NOMO-1 (cell line): ENCODE data around the gene PRRT1B.

Source experiments
- DNase-seq, 2 experiments: peaks; one replicate each; lab custom pipeline; 2025; ENCODE audit not compliant: unreplicated experiment in 2 of 2; lab: John Stamatoyannopoulos, UW

PRRT1B gene

DNA sequence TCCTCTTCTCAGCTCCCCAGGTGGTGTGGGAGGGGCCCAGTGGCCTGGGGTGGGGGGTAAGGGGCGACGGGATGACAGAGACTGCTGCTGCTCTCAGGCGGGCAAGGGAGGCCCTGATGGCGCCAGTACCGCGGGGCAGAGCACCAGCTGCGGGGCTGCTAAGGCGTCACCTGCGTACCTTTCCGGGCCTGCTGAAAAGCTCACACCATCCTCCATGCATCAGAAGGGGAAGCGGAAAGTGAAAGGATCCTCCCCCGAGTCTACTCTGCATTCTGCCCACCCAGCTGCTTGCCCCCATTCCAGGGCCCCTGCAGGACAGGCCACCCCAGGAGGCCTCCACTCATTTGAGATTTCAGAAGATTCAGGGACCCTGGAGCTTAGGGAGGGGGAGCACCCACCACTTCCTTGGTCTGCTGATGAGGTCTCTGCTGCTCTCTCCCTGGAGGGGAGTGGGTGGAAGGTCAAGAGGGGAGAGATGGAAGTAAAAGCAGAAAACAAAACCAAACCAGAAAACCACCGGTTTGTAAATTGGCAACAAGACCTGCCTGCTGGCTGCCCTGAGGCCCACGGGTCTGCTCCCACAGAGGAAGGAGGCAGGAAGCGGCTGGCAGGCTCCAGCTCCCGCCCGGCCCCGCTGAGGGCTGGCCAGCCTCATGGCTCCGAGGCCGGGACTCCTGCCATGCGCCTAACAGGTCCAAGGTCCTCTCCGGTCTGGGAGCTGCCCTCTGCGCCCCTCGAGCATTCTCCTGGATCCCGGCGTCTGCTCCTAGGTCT is 33.6 kb downstream of the PRRT1B start:
- no peak for DNase-seq

DNA sequence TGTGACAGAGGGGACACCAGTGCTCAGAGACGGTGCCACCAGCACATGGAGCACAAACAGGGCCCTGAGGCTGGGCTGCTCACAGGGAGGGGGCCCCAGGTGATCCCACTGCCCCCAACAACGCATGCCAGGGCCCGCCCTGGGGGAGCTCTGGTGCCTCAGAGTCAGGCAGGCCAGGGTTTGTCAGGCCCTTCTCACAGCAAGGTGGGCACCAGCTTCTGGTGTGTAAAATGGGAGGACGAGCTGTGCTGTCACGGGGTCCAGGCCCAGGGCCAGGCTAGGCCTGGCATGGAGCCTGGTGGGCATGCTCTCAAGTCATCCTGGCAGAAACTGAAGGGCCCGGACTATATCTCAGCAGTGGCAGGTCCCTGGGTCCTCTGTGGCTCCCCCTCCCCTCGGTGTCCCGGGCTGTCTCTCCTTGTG is 34.5 kb downstream of the PRRT1B start:
- no peak for DNase-seq

DNA sequence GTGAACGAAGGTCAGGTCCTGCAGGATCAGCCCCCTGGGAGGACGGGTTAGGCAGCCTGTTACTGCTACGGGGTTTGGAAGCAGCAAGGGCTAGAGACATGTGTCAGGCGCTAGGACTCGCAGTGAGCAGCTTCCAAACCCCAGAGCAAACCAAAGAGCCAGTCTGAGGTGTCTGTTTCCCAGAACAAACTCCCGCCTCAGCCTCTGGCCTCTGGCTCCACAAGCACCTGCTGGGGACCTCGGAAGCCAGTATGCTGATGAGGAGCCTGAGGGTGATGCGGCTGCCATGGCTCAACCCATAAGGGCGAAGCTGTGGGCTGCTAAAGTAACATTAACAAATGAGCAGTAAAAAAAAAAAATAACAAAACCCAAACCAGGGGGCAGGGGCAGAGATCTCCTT is 35.0 kb downstream of the PRRT1B start:
- DNase-seq, result no peak

DNA sequence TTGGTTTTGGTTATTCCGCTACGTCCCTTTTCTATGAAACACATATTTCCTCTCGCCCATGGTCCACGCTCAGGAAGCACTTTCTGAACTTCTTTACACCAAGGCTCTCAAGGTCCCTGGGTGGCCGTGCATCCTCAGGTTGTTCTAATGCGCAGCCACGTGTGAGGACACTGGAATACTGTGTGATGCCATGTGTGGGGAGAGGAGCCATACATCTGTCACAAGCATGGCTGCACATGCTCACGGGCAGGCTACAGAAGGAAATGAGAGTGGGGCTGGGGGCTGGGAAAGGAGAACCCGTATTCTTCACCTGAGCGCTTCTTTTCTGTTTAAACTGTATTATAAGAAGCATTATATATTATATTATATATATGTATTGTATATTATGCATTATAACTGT is 36.7 kb downstream of the PRRT1B start:
- DNase-seq, result no peak

DNA sequence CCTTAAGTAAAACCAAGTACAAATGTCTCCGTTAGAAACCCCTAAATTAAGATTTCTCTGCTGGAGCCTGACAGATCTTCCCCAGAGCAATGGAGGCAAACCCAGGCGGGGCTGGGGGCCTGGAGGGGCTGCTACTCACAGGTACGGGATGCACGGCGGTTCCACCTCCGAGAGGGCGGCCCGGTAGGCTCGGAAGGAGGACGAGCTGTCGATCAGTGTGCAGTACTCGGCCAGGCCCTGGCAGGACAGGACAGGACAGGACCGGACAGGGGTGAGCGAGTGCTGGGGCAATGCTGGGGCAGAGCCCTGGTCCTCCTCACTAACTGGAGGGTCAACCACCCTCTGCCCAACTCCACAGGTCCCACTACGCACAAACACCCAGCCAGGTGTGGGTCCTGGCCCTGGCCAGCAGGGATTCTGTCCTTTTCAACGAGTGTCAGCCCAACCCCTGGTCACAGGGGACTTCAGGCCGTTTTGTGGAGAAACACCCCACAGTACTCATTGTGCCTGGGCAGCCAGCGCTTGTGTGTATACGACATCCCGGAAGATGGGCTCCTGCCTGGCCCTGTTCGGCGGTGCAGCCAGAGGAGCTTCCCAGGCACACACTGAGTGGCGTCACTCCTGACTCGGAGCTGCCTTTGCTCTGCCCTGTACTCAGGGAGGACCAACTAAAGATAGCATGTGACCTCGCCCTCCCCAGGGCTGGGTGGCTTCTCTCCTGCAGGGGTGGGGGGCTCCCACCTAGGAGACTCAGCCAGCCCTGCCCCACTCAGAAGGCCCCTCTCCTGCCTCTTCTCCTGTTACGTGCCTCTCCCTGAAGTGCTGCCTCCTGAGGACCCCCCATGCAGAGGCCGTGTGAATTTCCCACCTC is 37.4 kb downstream of the PRRT1B start:
- no peak for DNase-seq

DNA sequence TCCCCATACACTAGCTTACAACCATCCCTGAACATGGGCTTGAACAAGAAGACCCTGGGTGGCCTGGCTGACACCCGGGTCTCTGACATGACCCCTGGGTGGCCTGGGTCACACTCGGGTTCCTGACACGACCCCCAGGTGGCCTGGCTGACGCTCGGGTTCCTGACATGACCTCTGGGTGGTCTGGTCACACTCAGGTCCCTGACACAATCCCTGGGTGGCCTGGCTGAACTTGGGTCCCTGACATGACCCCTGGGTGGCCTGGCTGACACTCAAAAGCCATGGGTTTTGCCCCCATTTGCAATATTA is 38.0 kb downstream of the PRRT1B start:
- no peak for DNase-seq

DNA sequence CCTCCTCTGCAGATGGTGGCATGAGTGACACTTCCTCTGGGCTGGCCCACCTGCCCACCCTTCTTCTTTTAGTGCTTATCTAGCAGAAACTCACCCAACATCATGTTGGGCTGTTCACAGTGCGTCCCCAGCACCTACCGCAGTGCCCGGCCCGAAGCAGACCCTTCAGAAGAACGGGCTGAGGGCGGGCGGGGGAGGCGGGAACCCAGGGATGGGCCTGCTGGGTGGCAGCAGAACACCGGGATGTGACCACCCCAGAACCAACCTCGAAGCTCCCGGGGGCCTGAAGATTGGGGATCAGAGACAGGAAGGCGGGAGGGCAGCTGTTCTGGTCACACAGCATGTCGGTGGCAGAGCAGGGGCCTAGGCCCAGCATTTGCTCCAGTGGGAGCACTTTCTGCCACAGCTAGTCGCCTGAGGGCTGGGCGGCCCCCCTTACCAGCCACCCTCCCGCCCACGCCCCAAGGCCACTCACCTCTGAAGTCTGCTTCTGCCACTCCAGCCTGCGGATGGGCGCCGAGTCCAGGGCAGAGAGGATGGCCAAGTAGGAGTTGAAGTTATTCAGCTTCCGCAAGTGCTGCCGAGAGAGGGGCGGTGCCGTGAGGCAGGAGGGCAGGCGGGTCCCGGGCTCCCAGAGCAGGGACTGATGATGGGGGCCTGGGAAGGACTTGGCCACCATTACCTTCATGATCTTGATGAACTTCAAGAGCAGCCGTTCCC is 38.7 kb downstream of the PRRT1B start:
- no peak for DNase-seq

DNA sequence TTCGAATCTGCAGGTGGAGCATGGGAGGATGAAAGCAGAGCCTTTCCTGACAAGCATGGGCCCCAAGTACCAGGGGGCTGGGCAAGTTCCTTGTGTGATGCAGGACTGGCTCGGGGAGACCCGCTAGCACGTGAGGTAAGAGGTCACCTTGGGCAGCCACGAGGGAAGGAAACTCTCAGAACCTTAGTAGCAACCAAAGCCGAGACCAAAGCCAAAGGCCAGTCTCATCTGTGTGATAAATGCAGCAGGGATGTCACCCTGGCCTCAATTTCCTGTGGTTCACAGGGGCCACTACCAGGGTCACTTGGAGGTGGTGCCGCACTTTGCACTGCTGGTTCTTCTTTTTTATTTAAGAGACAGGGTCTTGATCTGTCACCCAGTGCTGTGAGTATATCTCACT is 39.5 kb downstream of the PRRT1B start:
- peak; percentile 14 to 45 for DNase-seq

DNA sequence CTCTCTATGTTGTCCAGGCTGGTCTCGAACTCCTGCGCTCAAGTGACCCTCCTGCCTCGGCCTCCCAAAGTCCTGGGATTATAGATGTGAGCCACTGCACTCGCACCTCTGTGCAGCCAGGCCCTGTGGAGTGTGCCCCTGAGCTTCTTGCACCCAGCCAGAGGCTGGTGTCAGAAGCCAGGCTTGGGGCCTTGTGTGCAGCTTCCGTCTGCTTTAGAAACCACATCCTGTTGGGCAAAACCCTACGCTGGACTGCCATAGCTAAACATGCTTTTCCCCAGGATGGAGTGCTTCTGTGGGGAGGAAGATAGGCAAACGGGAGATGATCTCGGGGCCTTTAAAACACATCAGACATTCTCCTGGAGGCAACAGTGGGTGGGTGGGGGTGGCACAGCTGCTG is 40.1 kb downstream of the PRRT1B start:
- DNase-seq, result peak; percentile 79 to 89

DNA sequence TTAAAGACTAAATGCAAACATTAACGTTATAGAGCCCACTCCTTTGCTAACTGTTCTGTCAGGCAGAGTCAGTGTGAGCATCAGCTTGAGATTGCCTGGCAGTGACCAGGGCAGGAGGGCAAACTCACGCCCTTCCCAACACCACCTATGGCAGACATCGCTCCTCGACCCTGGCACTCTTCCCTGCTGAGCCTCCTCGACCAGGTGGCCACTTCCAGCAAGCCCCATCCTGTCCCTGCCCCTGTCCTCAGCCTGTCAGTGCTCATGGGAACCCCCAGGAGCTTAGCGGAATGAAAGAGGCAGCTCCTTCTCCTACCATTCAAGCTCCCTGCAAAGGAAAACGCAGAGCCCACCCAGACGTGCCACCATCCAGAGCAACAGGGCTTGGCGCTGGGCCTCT is 42.0 kb downstream of the PRRT1B start:
- DNase-seq, result no peak

DNA sequence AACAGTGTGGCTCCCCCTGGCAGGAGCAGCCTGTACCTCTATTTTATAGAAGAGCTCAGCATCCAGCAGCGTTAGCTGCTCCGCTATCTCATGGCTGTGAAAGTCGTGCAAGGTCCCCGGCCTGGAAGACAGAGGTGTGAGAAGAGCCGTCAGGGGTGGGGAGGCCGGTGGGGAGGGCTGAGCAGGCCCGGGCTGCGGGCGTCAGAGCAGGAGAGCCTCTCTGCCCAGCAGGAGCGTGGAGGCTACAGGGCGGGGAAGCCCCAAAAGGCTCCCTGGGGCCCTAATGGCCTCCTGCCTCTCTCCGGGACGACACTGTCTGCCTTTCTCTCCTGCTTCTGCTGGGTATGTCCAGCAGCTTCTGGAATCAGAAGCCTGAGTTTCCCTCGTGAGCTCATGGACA is 42.6 kb downstream of the PRRT1B start:
- no peak for DNase-seq

DNA sequence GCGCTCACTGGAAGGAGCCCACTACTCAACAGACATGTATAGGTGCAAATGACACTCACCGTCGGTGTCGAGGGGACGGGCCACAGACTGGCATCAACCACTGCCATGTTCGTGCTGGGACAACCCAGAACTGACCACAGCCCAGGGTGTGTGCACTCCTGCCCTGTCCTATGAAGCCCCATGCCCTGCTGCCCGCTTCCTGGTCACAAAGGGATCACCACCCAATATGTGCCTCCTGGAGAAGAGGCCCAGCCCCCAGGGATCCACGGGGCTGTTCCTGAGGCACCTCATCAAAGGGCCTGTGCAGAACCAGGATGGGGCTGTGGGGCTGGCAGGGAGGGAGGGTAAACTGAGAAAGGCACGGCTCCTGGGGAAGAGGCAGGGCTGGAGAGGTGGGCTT is 43.1 kb downstream of the PRRT1B start:
- DNase-seq, result no peak

DNA sequence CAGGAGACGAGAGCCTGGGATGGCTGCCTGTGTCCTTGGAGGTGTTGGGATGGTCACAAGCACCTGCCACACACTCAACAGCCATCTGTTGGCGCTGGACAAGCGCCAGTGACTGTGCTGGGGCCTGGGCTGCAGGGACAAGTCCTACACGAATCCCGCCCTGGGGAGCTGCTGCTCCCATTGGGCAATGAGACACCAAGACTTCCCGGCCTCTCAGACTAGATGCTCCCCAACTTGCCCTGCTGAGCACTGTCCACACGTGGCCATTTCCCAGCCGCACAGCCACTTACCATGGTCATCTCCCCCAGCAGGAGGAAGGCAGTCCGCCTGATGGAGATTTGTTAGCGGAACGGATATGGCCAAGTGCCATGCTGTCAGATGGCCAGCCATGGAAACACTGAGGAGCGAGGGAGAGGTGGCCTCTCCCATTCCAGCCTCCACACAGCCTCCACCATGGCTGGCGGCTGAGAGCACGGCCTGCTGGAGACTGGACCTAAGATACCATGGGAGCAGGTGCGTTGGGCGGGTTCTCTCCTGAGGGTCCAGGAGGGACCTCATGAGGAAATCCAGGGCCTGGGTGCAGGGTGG is 43.9 kb downstream of the PRRT1B start:
- DNase-seq, result no peak

DNA sequence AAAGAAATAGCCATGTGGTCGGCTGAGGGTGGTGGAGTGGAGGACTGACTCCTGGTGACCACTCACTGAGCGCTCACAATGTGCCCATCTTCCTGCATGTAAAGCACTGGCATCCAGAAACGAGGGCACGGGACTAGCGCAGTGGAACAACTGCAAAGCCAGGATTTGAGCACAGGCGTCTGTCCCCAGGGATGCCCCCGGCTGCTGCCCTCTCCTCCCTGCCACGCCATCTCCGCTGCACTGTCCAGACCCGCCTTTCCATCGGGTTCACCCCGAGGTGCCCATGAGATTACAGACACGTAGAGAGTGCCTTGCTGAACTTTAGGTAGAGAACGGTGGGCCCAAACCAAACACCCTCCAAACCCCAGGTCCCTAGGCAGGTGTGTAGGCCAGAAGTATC is 44.7 kb downstream of the PRRT1B start:
- no peak for DNase-seq

DNA sequence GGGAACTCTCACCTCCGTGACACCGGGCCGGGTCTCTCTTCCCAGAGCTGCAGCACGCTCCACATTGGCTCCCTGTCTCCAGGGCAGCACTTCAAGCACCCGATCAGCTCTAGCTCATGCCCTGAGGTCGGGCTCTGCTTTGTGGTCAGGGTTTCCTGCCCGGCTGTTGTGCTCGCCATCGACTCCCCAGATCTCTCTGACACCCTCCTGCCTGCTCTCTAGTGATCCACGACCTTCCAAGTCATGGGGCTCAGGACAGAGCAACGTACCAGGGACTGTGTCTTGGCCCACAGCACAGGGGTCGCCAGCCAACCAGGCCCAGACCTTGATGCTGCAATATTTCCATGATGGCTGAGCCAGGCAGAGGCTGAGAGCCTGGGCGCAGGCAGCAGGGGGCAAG is 45.1 kb downstream of the PRRT1B start:
- DNase-seq, result no peak

DNA sequence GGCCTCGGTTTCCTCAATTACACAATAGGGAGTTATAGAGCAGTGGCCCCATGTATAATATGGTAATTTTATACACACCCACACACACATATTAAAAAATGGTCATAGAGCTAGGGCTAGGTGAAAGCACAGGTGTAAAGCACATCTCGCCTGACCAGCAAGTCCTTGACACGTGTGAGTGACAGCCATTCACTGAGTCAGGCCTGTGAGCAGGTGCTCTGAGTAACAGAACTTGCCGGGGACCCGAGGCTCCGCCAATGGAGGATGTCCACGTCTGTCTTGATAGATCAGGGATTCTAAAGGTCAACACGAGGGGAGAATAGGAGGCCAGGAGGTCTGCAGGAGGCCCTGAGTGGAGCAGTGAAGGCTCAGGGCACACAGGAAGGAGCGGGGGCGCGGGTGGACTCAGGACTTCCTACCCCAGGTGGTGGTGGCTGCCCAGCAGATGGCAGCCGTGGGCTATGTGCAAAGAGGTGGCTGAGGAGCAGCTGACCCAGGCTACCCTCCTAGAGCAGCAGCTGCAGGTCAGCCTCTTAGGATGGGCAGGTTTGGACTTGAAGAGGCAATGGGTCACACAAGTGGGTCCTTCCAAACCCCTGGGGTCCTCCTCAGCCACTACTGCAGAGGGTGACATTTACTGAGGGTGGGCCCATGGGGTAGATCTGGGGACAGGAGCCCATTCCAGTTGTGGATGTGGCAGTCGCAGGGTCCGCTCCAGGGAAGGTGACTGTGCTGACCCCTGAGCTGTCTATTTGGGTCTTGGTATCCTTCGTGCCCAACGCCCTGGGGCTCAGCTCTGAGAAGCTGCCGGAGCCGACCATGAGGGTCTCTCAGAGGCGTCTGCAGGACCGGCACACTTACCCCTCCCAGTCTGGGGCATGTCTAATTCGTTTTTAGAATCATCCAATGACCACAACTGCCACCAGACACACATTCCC is 45.9 kb downstream of the PRRT1B start:
- peak; percentile 69 to 78 for DNase-seq

DNA sequence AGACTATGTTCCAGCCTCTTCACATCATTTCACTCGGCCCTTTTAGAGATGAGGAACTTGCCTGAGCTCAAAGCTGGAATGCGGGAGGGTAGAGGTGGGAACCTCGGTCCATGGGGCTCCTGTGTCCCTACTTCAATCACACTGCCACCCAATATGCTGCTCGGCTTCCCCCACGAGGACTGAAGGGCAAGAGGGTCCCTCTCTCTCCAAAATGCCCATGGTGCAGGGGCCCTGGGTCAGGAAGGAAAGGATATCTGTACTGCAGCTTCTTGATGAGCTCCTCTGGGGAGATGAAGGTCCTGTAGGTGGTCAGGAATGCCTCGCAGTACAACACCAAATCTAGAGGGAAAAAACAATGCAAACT is 46.5 kb downstream of the PRRT1B start:
- no peak for DNase-seq

DNA sequence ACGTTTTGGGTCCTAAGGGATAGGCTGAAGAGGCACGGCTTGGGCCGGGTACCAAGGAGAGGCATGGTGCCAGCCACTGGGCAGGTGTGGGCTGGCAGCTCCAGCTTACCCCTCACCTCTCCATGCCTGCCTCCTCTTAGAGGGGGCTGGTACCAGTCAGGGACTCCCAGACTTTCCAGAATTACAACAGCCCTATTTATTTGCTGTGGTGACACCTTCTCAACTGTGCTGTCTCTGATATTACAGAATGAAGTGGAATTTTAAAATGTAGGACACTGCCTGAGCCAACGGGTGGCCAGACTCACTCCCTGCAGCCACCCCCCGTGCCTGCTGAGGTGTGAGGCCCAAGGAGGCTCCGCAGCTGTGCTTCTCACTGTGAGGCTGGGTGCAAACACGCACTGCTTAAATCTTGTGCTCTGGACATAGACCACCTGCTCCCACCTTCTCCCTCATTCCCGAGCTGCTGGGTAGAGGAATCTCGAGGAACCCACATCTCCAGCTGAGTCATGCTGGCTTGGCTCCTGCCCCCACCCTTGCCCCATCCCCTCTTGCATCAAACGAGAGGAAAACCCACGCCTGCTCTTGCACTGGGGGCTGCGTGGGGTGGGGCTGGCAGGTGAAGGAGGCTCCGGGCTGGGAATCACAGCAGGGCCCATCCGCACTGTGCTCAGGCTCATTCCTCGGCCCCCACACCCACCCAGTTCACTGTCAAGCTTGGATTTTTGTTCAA is 47.9 kb downstream of the PRRT1B start:
- no peak for DNase-seq

DNA sequence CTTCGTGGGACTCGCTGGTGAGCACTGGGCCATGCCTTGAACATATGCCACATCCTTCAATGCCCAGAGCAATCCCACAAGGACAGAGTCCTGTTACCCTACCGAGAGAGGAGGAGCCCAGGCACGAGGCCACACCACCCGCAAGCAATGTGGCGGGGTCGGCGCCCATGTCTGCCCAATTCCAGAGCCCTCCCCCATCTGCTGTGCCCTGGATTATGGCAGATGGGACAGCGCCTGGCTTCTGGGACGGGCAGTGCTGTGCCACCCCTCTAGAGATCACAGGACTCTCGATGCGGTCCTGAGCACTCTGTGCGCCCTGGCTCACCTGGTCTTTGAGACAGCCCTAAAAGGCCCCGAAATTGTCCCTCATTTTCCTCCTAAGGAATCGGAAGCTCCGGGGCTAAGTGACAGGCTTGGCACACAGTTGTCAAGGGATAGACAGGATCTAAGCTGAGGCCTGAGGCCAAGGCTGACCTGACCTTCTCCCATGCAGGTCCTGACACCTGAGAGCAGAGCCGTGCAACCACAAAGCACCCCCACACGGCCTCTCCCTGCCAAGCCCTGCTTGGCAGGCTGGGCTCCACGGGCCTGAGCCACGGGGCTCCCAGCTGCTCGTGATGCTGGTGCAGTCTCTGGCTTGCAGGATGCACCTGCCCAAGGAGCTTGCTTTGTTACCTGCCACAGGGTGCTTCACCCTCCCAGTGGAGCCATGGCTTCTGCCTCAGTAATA is 48.8 kb downstream of the PRRT1B start:
- no peak for DNase-seq
